K562 (cell line): ENCODE measurements around the gene FETUB. TPM values are rescaled to one million over a fixed set of nuclear protein-coding genes. Genes with fewer than 3 reads are reported as not detected.

ENCODE experiments used
- ADNP ChIP-seq: fragments of 200-800 bp; sonication (Bioruptor generic); IDR thresholded peaks from 2 replicates; pipeline ENCODE4 v1.6.1; 2016; ENCODE audit warnings: missing genetic modification characterization, missing compliant biosample characterization
- ARNT ChIP-seq, 2 experiments: fragments of 450-650 bp; IDR thresholded peaks; 2 replicates each; pipeline ENCODE4 v1.6.1; 2016; ENCODE audit warnings: mild to moderate bottlenecking in 1 of 2
- GABPB1 ChIP-seq: sonication (generic); formaldehyde crosslinking; IDR thresholded peaks from 2 replicates; pipeline ENCODE4 v1.8.0; 2022; ENCODE audit warnings: mild to moderate bottlenecking, missing genetic modification reagents
- HDAC8 ChIP-seq: fragments of 450-650 bp; IDR thresholded peaks from 2 replicates; pipeline ENCODE4 v1.6.1; 2016; ENCODE audit warnings: mild to moderate bottlenecking, missing genetic modification characterization, moderate library complexity, missing compliant biosample characterization
- KDM1A ChIP-seq, 2 experiments: fragments of 450-650 bp; IDR thresholded peaks; 2 replicates each; pipeline ENCODE4 v1.6.1; 2016; ENCODE audit warnings: mild to moderate bottlenecking in 2 of 2
- MNT ChIP-seq, 2 experiments: fragments of 450-650 bp; conservative IDR thresholded peaks; 2 replicates each; pipeline ENCODE4 v1.6.1; 2017; ENCODE audit warnings: mild to moderate bottlenecking in 2 of 2, moderate library complexity in 2 of 2
- MTA3 ChIP-seq: fragments of 450-650 bp; formaldehyde crosslinking; IDR thresholded peaks from 2 replicates; pipeline ENCODE4 v1.6.1; 2017; ENCODE audit warnings: mild to moderate bottlenecking, borderline replicate concordance
- POLR2AphosphoS5 ChIP-seq: IDR thresholded peaks from 2 replicates; pipeline ENCODE4 v1.6.1; 2011; ENCODE audit warnings: mild to moderate bottlenecking, low read depth, low read length, moderate library complexity; ENCODE audit not compliant: control insufficient read depth, insufficient read depth
- SMAD2 ChIP-seq: fragments of 150-350 bp; IDR thresholded peaks from 2 replicates; pipeline ENCODE4 v1.6.1; 2014; ENCODE audit warnings: low read depth, mild to moderate bottlenecking, low read length
- SNAPC5 ChIP-seq: fragments of 250-450 bp; sonication (Bioruptor Pico); IDR thresholded peaks from 2 replicates; pipeline ENCODE4 v1.8.0; 2021; ENCODE audit warnings: moderate library complexity, mild to moderate bottlenecking, inconsistent platforms
- TBL1XR1 ChIP-seq, 2 experiments: IDR thresholded peaks; 2 replicates each; pipeline ENCODE4 v1.6.1; 2012; ENCODE audit warnings: improper control_type of control experiment in 2 of 2, low read length in 2 of 2, mild to moderate bottlenecking in 1 of 2
- ZFX ChIP-seq: sonication (generic); formaldehyde crosslinking; IDR thresholded peaks from 2 replicates; pipeline ENCODE4 v1.8.0; 2022; ENCODE audit warnings: mild to moderate bottlenecking, missing genetic modification reagents, moderate library complexity
- ZNF318 ChIP-seq, 2 experiments: fragments of 450-650 bp; IDR thresholded peaks; 2 replicates each; pipeline ENCODE4 v1.6.1; 2016; ENCODE audit warnings: mild to moderate bottlenecking in 2 of 2, borderline replicate concordance in 1 of 2, low read depth in 1 of 2, moderate library complexity in 1 of 2
- ZNF398 ChIP-seq: fragments of 250-450 bp; sonication (Bioruptor Pico); IDR thresholded peaks from 2 replicates; pipeline ENCODE4 v1.8.0; 2021; ENCODE audit warnings: moderate library complexity, mild to moderate bottlenecking, inconsistent platforms
- polyA plus RNA-seq, 8 experiments: library from polyadenylated mRNA; depleted of rRNA in 4 of 8; stranded (reverse) in 5 of 8; unstranded in 3 of 8; fragments of >200 nt; fragmentation: Nextera tagmentation in 2 of 8; fragmentation: Illumina TruSeq in 1 of 8; extraction: Ambion mirVana in 2 of 8; extraction: Trizol in 1 of 8; gene quantifications; 2 replicates each; pipeline versions ENCODE4 v1.2.1 to v1.2.3, GENCODE V29; 2011 to 2014; ENCODE audit warnings: inconsistent platforms in 1 of 8, missing spikeins in 1 of 8
- total RNA-seq, 7 experiments: library from RNA; depleted of rRNA in 6 of 7; stranded (reverse); fragments of >200 nt in 6 of 7; fragmentation: Illumina TruSeq in 2 of 7; extraction: Trizol in 2 of 7; gene quantifications; 2 replicates each; pipeline versions ENCODE4 v1.2.1 to v1.2.3, GENCODE V29; 2011 to 2021; ENCODE audit warnings: low replicate concordance in 1 of 7
- TF ChIP-seq, protein P1 (sequence below): sonication (generic); formaldehyde crosslinking; IDR thresholded peaks from 2 replicates; pipeline ENCODE4 v1.8.0; 2022; ENCODE audit warnings: missing genetic modification reagents, mild to moderate bottlenecking, moderate library complexity, borderline replicate concordance

The FETUB gene
- total and polyA plus RNA-seq, 9 of the 15 experiments (the other 6 are each of a cell fraction or from before 2014, with no cell fraction given), result not detected

- TF ChIP-seq MTA3, result peak; percentile 38; the same call in 1 of the 2 replicates
- peak; percentile 71 for TF ChIP-seq POLR2AphosphoS5
- TF ChIP-seq ZNF318 (IDR thresholded peaks at IDR 0.05; ENCODE audit: borderline replicate concordance in 1 of 2, low read depth in 1 of 2), result peak in 1 of 2 experiments; percentile 54; a peak in 1 of 4 replicates
- TF ChIP-seq ARNT (IDR thresholded peaks at IDR 0.05), result peak; percentile 84 to 93
- TF ChIP-seq ZNF398 (CRISPR knock-in tag), result no peak
- peak; percentile 70 for TF ChIP-seq ZFX (CRISPR knock-in tag)
- TF ChIP-seq MNT (conservative IDR thresholded peaks at IDR 0.05), result peak; percentile 38 to 68; a peak in 3 of 4 replicates
- TF ChIP-seq ADNP, result no peak
- TF ChIP-seq KDM1A (IDR thresholded peaks at IDR 0.05), result peak; percentile 100
- TF ChIP-seq GABPB1 (CRISPR knock-in tag), result no peak
- no peak for TF ChIP-seq HDAC8
- TF ChIP-seq, protein P1, sequence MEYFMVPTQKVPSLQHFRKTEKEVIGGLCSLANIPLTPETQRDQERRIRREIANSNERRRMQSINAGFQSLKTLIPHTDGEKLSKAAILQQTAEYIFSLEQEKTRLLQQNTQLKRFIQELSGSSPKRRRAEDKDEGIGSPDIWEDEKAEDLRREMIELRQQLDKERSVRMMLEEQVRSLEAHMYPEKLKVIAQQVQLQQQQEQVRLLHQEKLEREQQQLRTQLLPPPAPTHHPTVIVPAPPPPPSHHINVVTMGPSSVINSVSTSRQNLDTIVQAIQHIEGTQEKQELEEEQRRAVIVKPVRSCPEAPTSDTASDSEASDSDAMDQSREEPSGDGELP (CRISPR knock-in tag), result peak; percentile 49; the same call in 1 of the 2 replicates
- TF ChIP-seq SMAD2, result no peak
- no peak for TF ChIP-seq SNAPC5 (CRISPR knock-in tag)
- peak; percentile 60 to 87; a peak in 3 of 4 replicates for TF ChIP-seq TBL1XR1 (IDR thresholded peaks at IDR 0.05; ENCODE audit: low read length in 2 of 2)
Observed at GRCh38 chr3:186700267-186700666, 60.1 kb downstream of the FETUB start (continued).
